K562 (cell line): ENCODE data around the gene BEST2. TPM values are rescaled to one million over a fixed set of nuclear protein-coding genes. Genes with fewer than 3 reads are reported as not detected.

Experiments used
- AFF1 ChIP-seq, 2 experiments: fragments of 450-650 bp; IDR thresholded peaks; 2 replicates each; pipeline ENCODE4 v1.6.1; 2018; ENCODE audit warnings: mild to moderate bottlenecking in 2 of 2, low read depth in 1 of 2; ENCODE audit not compliant: partially characterized antibody in 2 of 2
- ARNT ChIP-seq, 2 experiments: fragments of 450-650 bp; IDR thresholded peaks; 2 replicates each; pipeline ENCODE4 v1.6.1; 2016; ENCODE audit warnings: mild to moderate bottlenecking in 1 of 2
- IRF2 ChIP-seq: sonication (generic); formaldehyde crosslinking; IDR thresholded peaks from 2 replicates; pipeline ENCODE4 v1.8.1; 2022; ENCODE audit warnings: mild to moderate bottlenecking, missing genetic modification reagents
- KDM1A ChIP-seq, 2 experiments: fragments of 450-650 bp; IDR thresholded peaks; 2 replicates each; pipeline ENCODE4 v1.6.1; 2016; ENCODE audit warnings: mild to moderate bottlenecking in 2 of 2
- NELFE ChIP-seq: IDR thresholded peaks from 2 replicates; pipeline ENCODE4 v1.6.1; 2011; ENCODE audit warnings: mild to moderate bottlenecking; ENCODE audit not compliant: insufficient read depth, insufficient read length
- NFE2L1 ChIP-seq: fragments of 450-650 bp; IDR thresholded peaks from 2 replicates; pipeline ENCODE4 v1.6.1; 2016; ENCODE audit warnings: missing genetic modification characterization, low read depth, mild to moderate bottlenecking, missing compliant biosample characterization, moderate library complexity, borderline replicate concordance
- POLR2H ChIP-seq: IDR thresholded peaks from 2 replicates; pipeline ENCODE4 v1.6.1; 2016; ENCODE audit warnings: missing genetic modification characterization, low read depth, mild to moderate bottlenecking, control low read depth, missing compliant biosample characterization, moderate library complexity
- PYGO2 ChIP-seq: fragments of 450-650 bp; IDR thresholded peaks from 2 replicates; pipeline ENCODE4 v1.6.1; 2016; ENCODE audit warnings: mild to moderate bottlenecking, missing genetic modification characterization, moderate library complexity, missing compliant biosample characterization
- SP2 ChIP-seq: IDR thresholded peaks from 2 replicates; pipeline ENCODE4 v1.6.1; 2011; ENCODE audit warnings: mild to moderate bottlenecking, low read depth, low read length, moderate library complexity; ENCODE audit not compliant: poor library complexity, severe bottlenecking; ENCODE audit errors: extremely low read depth
- SRSF7 ChIP-seq: fragments of 200-400 bp; formaldehyde crosslinking; optimal IDR thresholded peaks from 2 replicates; pipeline ENCODE3; 2017; ENCODE audit warnings: mild to moderate bottlenecking, low read depth, low read length
- THAP7 ChIP-seq: fragments of 250-450 bp; sonication (Bioruptor Pico); IDR thresholded peaks from 2 replicates; pipeline ENCODE4 v1.5.0; 2021
- YBX1 ChIP-seq: fragments of 450-650 bp; IDR thresholded peaks from 2 replicates; pipeline ENCODE4 v1.7.1; 2016; ENCODE audit warnings: mild to moderate bottlenecking
- ZNF407 ChIP-seq: fragments of 450-650 bp; IDR thresholded peaks from 2 replicates; pipeline ENCODE4 v1.6.1; 2016; ENCODE audit warnings: low read depth
- polyA plus RNA-seq, 8 experiments: library from polyadenylated mRNA; depleted of rRNA in 4 of 8; stranded (reverse) in 5 of 8; unstranded in 3 of 8; fragments of >200 nt; fragmentation: Nextera tagmentation in 2 of 8; fragmentation: Illumina TruSeq in 1 of 8; extraction: Ambion mirVana in 2 of 8; extraction: Trizol in 1 of 8; gene quantifications; 2 replicates each; pipeline versions ENCODE4 v1.2.1 to v1.2.3, GENCODE V29; 2011 to 2014; ENCODE audit warnings: inconsistent platforms in 1 of 8, missing spikeins in 1 of 8
- total RNA-seq, 7 experiments: library from RNA; depleted of rRNA in 6 of 7; stranded (reverse); fragments of >200 nt in 6 of 7; fragmentation: Illumina TruSeq in 2 of 7; extraction: Trizol in 2 of 7; gene quantifications; 2 replicates each; pipeline versions ENCODE4 v1.2.1 to v1.2.3, GENCODE V29; 2011 to 2021; ENCODE audit warnings: low replicate concordance in 1 of 7

The BEST2 gene
- total and polyA plus RNA-seq, 9 of the 15 experiments (the other 6 are each of a cell fraction or from before 2014, with no cell fraction given) = not detected

- TF ChIP-seq AFF1 (IDR thresholded peaks at IDR 0.05; ENCODE audit: low read depth in 1 of 2, partially characterized antibody in 2 of 2) (no peak), YBX1 (no peak), PYGO2 (no peak), ZNF407 (no peak), NELFE (peak; percentile 89), SRSF7 (no peak), NFE2L1 (no peak), IRF2 (CRISPR knock-in tag) (no peak), ARNT (IDR thresholded peaks at IDR 0.05) (no peak), THAP7 (peak; percentile 85), SP2 (no peak), POLR2H (tag) (peak; percentile 98), KDM1A (IDR thresholded peaks at IDR 0.05) (no peak)
Observed at GRCh38 chr19:12791345-12792050, 39.9 kb downstream of the BEST2 start, which contains the start of gene JUNB (continued).
